GM12878 (cell line): ENCODE data around the gene PUDP. TPM values are rescaled to one million over a fixed set of nuclear protein-coding genes. Genes with fewer than 3 reads are reported as not detected.
A peak's percentile ranks its signal among the peaks of the same experiment; 100 is the strongest.

Experiments used
- ATAC-seq: fragments of 200-7000 bp; cut with Tn5 transposase; 3 replicates; pipeline ENCODE4 v1.9.1; 2020; ENCODE audit warnings: mild to moderate bottlenecking, moderate library complexity
- BruUV-seq: library from RNA; stranded (reverse); fragments of 400-500 nt; replicated peaks from 2 replicates; lab custom pipeline; 2021; lab: Mats Ljungman, UMichigan
- CTCF ChIA-PET: fragments of 300-600 bp; sonication (Branson Sonifier 250); formaldehyde crosslinking; extraction: SDS; loops from one replicate; lab custom pipeline; 2021; ENCODE audit warnings: inconsistent platforms; lab: Yijun Ruan, JAX
- POLR2A ChIA-PET: fragments of 350-600 bp; formaldehyde crosslinking; extraction: SDS; loops from one replicate; lab custom pipeline; 2021; ENCODE audit warnings: inconsistent platforms; lab: Charles Lee
- RAD21 ChIA-PET: fragments of 300-600 bp; sonication (Branson Sonifier 250); formaldehyde crosslinking; loops from one replicate; lab custom pipeline; 2023; ENCODE audit warnings: antibody characterized with exemption; ENCODE audit not compliant: unreplicated experiment; lab: Charles Lee
- SMC1A ChIA-PET: fragments of 300-600 bp; sonication (Branson Sonifier 250); formaldehyde crosslinking; loops from one replicate; lab custom pipeline; 2023; ENCODE audit not compliant: unreplicated experiment, uncharacterized antibody; lab: Charles Lee
- DNase-seq: peaks from one replicate; pipeline ENCODE4 v3.0.0-alpha.2; 2011; ENCODE audit warnings: low read depth, low spot score
- FAIRE-seq: peaks from 3 replicates; lab custom pipeline; 2011; peaks lifted over from hg19 to GRCh38; lab: Jason Lieb, UNC
- H2AFZ ChIP-seq: 2 replicates; pipeline ENCODE4 v1.6.0; 2011; ENCODE audit warnings: low read depth, low read length, control low read depth; ENCODE audit not compliant: control insufficient read depth
- H3K27ac ChIP-seq: 2 replicates; pipeline ENCODE4 v1.5.1; 2011; ENCODE audit warnings: control low read depth; ENCODE audit not compliant: control insufficient read depth, insufficient read depth
- H3K27me3 ChIP-seq, 2 experiments: replicated peaks in 1 of 2; 2 replicates each; pipeline versions ENCODE4 v1.6.0 to v1.6.1; 2011; ENCODE audit warnings: low read length in 1 of 2; ENCODE audit not compliant: control insufficient read depth in 2 of 2, insufficient read depth in 2 of 2
- H3K36me3 ChIP-seq, 2 experiments: 2 replicates each; pipeline ENCODE4 v1.5.1; 2011; ENCODE audit warnings: low read length in 1 of 2; ENCODE audit not compliant: control insufficient read depth in 2 of 2, insufficient read depth in 2 of 2
- H3K4me1 ChIP-seq: 2 replicates; pipeline ENCODE4 v1.6.1; 2011; ENCODE audit warnings: mild to moderate bottlenecking, low read length, moderate library complexity, mixed read lengths; ENCODE audit not compliant: control insufficient read depth, insufficient read depth
- H3K4me2 ChIP-seq: 2 replicates; pipeline ENCODE4 v1.6.0; 2011; ENCODE audit warnings: control low read depth; ENCODE audit not compliant: control insufficient read depth, insufficient read depth
- H3K4me3 ChIP-seq: fragments of 200-600 bp; sonication (generic); 2 replicates; pipeline ENCODE4 v1.5.1; 2016
- H3K79me2 ChIP-seq: 2 replicates; pipeline ENCODE4 v1.6.0; 2011; ENCODE audit warnings: low read length; ENCODE audit not compliant: control insufficient read depth, insufficient read depth
- H3K9ac ChIP-seq: 2 replicates; pipeline ENCODE4 v1.8.0; 2011; ENCODE audit warnings: low read length, control low read depth, mixed read lengths; ENCODE audit not compliant: control insufficient read depth, insufficient read depth
- H3K9me3 ChIP-seq: replicated peaks from 3 replicates; pipeline ENCODE4 v1.5.1; 2011; ENCODE audit warnings: mild to moderate bottlenecking, low read length; ENCODE audit not compliant: control insufficient read depth, insufficient read depth
- H4K20me1 ChIP-seq: 2 replicates; pipeline ENCODE4 v1.6.0; 2011; ENCODE audit not compliant: control insufficient read depth, insufficient read depth
- CBX3 ChIP-seq: fragments of 200-600 bp; sonication (generic); IDR thresholded peaks from 2 replicates; pipeline ENCODE4 v1.6.1; 2016; ENCODE audit warnings: low read depth, borderline replicate concordance
- CBX5 ChIP-seq: sonication (generic); IDR thresholded peaks from 2 replicates; pipeline ENCODE4 v1.6.1; 2016; ENCODE audit warnings: low read depth, moderate library complexity, mild to moderate bottlenecking, inconsistent platforms
- HSF1 ChIP-seq: fragments of 150-350 bp; IDR thresholded peaks from 2 replicates; pipeline ENCODE4 v1.6.1; 2014; ENCODE audit warnings: mild to moderate bottlenecking, low read depth, low read length
- KAT2A ChIP-seq: conservative IDR thresholded peaks from 2 replicates; pipeline ENCODE4 v1.6.1; 2011; ENCODE audit warnings: low read depth, low read length; ENCODE audit not compliant: control insufficient read depth
- KLF5 ChIP-seq: fragments of 450-650 bp; IDR thresholded peaks from 2 replicates; pipeline ENCODE4 v1.6.1; 2014; ENCODE audit warnings: mild to moderate bottlenecking; ENCODE audit not compliant: partially characterized antibody
- MLLT1 ChIP-seq: fragments of 450-650 bp; IDR thresholded peaks from 2 replicates; pipeline ENCODE4 v1.6.1; 2016; ENCODE audit warnings: mild to moderate bottlenecking
- MTA2 ChIP-seq: fragments of 450-650 bp; IDR thresholded peaks from 2 replicates; pipeline ENCODE4 v1.6.1; 2016; ENCODE audit warnings: low read depth, mild to moderate bottlenecking, moderate library complexity
- RAD21 ChIP-seq: IDR thresholded peaks from 2 replicates; pipeline ENCODE4 v1.6.1; 2011; ENCODE audit warnings: mild to moderate bottlenecking, low read depth, low read length, moderate library complexity; ENCODE audit not compliant: insufficient read depth
- RBBP5 ChIP-seq: fragments of 200-600 bp; sonication (generic); conservative IDR thresholded peaks from 2 replicates; pipeline ENCODE4 v1.6.1; 2016
- STAT1 ChIP-seq: fragments of 450-650 bp; conservative IDR thresholded peaks from 2 replicates; pipeline ENCODE4 v1.6.1; 2014; ENCODE audit warnings: antibody characterized with exemption, mild to moderate bottlenecking
- STAT3 ChIP-seq: IDR thresholded peaks from 2 replicates; pipeline ENCODE4 v1.6.1; 2011; ENCODE audit warnings: low read depth, low read length, improper control_type of control experiment
- SUPT20H ChIP-seq: IDR thresholded peaks from 2 replicates; pipeline ENCODE4 v1.6.1; 2011; ENCODE audit warnings: low read depth, mild to moderate bottlenecking, low read length, moderate library complexity, borderline replicate concordance; ENCODE audit not compliant: control insufficient read depth
- TCF12 ChIP-seq: IDR thresholded peaks from 2 replicates; pipeline ENCODE4 v1.6.1; 2011; ENCODE audit warnings: low read depth, mild to moderate bottlenecking, low read length
- TCF3 ChIP-seq: IDR thresholded peaks from 2 replicates; pipeline ENCODE4 v1.6.1; 2012; ENCODE audit warnings: low read depth, mild to moderate bottlenecking, low read length, borderline replicate concordance; ENCODE audit not compliant: insufficient read depth
- USF1 ChIP-seq: IDR thresholded peaks from 2 replicates; pipeline ENCODE4 v1.6.1; 2011; ENCODE audit warnings: borderline replicate concordance, low read depth, mild to moderate bottlenecking, moderate library complexity, mixed read lengths, low read length; ENCODE audit not compliant: insufficient read depth; ENCODE audit errors: extremely low read length
- YBX1 ChIP-seq: fragments of 450-650 bp; IDR thresholded peaks from 2 replicates; pipeline ENCODE4 v1.6.1; 2016; ENCODE audit warnings: antibody characterized with exemption
- ZBED1 ChIP-seq: IDR thresholded peaks from 2 replicates; pipeline ENCODE4 v1.6.1; 2016; ENCODE audit warnings: borderline replicate concordance
- ZNF207 ChIP-seq: fragments of 450-650 bp; IDR thresholded peaks from 2 replicates; pipeline ENCODE4 v1.6.1; 2014; ENCODE audit warnings: antibody characterized with exemption, mild to moderate bottlenecking, borderline replicate concordance
- ZNF217 ChIP-seq: fragments of 450-650 bp; IDR thresholded peaks from 2 replicates; pipeline ENCODE4 v1.6.1; 2017; ENCODE audit warnings: antibody characterized with exemption, mild to moderate bottlenecking
- ZNF274 ChIP-seq: IDR thresholded peaks from one replicate; pipeline ENCODE4 v1.8.0; 2011; ENCODE audit not compliant: insufficient read length, insufficient read depth
- WGBS: methylation state at CpG from one replicate; pipeline ENCODE4 v1.1.6; 2016; ENCODE audit warnings: low lambda C conversion rate; ENCODE audit not compliant: insufficient replicate concordance, insufficient coverage; ENCODE audit errors: missing lambda C conversion rate; 5-methylcytosine and 5-hydroxymethylcytosine counted together
- in situ Hi-C: fragments of 300-500 bp; cut with MboI; formaldehyde crosslinking; loops from 9 replicates; pipeline ENCODE4 v1.14.3; 2018; ENCODE audit warnings: mixed read lengths
- intact Hi-C: fragments of 100-400 bp; cut with micrococcal nuclease; formaldehyde crosslinking; loops from one replicate; pipeline ENCODE4 v1.14.2; 2022; ENCODE audit not compliant: unreplicated experiment
- polyA plus RNA-seq, 11 experiments: library from polyadenylated mRNA; depleted of rRNA in 4 of 11; unstranded in 6 of 11; stranded (reverse) in 5 of 11; fragments of >200 nt; fragmentation: Nextera tagmentation in 4 of 11; fragmentation: Illumina TruSeq in 1 of 11; extraction: Ambion mirVana in 4 of 11; extraction: Trizol in 1 of 11; gene quantifications; 1 replicate in 1 of 11; 2 replicates in 10 of 11; pipeline versions ENCODE4 v1.2.1 to v1.2.3, GENCODE V29; 2011 to 2016; ENCODE audit warnings: inconsistent platforms in 2 of 11, missing spikeins in 2 of 11, low read depth in 1 of 11
- total RNA-seq, 4 experiments: library from RNA; depleted of rRNA in 3 of 4; stranded (reverse); fragments of >200 nt in 3 of 4; fragmentation: Illumina TruSeq in 1 of 4; extraction: Trizol in 1 of 4; gene quantifications; 2 replicates each; pipeline versions ENCODE4 v1.2.1 to v1.2.3, GENCODE V29; 2013 to 2021

The PUDP gene
- total and polyA plus RNA-seq, 10 of the 15 experiments (the other 5 are each of a cell fraction or from before 2014, with no cell fraction given) = 30.8 to 83.5 (median 61.7) TPM

- TF ChIP-seq MLLT1 = no peak
- no peak for TF ChIP-seq KLF5
- TF ChIP-seq STAT1 = no peak
- 0 out of 2 replicates have a peak, but pooled peaks have one; percentile 53 for TF ChIP-seq CBX5
- TF ChIP-seq KAT2A = no peak
- no peak for TF ChIP-seq TCF12
- TF ChIP-seq TCF3 = no peak
- peak; percentile 66 for TF ChIP-seq RAD21
Measured at GRCh38 chrX:7132335-7133049, 15.5 kb downstream of the PUDP start (continued).

GRCh38 chrX:7131621-7132020 lies 16.3 kb downstream of the PUDP start:
- peaks cover 12% of the 10 kb centered on the region for H3K4me1 ChIP-seq
- no peak for TF ChIP-seq ZNF217
- TF ChIP-seq MTA2 = no peak
- no peak for TF ChIP-seq STAT3
- TF ChIP-seq HSF1 = no peak
- no peak for TF ChIP-seq RBBP5
- no peak for TF ChIP-seq USF1
- no peak for TF ChIP-seq CBX3
- TF ChIP-seq ZBED1 = no peak
- no peak for TF ChIP-seq SUPT20H
- TF ChIP-seq YBX1 = no peak
- no peak for TF ChIP-seq TCF3
- TF ChIP-seq ZNF207 = no peak
- no peak for TF ChIP-seq ZNF274
- POLR2A ChIA-PET = interaction anchor here (1.0 kb wide), 1 partner anchor 10 kb away, joined by 3 read pairs; no protein-coding TSS in a partner anchor
- peaks cover 15% of the 10 kb centered on the region for H3K79me2 ChIP-seq
- H3K27ac ChIP-seq = no peak overlapping the region
- H3K9ac ChIP-seq = no peak overlapping the region
- no peak for FAIRE-seq
- no peak overlapping the region for H2AFZ ChIP-seq
- intact Hi-C loops = loop anchor here (1.0 to 2.0 kb wide), 2 partner anchors 17 to 455 kb away; no protein-coding TSS in a partner anchor
- H4K20me1 ChIP-seq = no peaks in the 10 kb centered on the region
- in situ Hi-C loops = loop anchor here (5.0 kb wide), 1 partner anchor 796 kb away; the partner anchor contains the start of gene PNPLA4
- no peak for DNase-seq
- no peaks in the 10 kb centered on the region; a peak in 2 of 4 replicates for H3K36me3 ChIP-seq
- WGBS = 96% methylated on average over 13 of the region's 13 CpGs
- ATAC-seq = no peak
- SMC1A ChIA-PET = interaction anchor here (0.7 to 2.9 kb wide), 3 partner anchors 10 to 16 kb away, joined by 3 to 13 read pairs (median 6); no protein-coding TSS in a partner anchor
- no TSS peak for BruUV-seq
- CTCF ChIA-PET = interaction anchor here (0.9 to 3.7 kb wide), 7 partner anchors 8 to 793 kb away, joined by 3 to 24 read pairs (median 9); partner anchors contain the start of genes PUDP and STS
- H3K9me3 ChIP-seq = no peaks in the 10 kb centered on the region; the same call in 2 of the 3 replicates
- RAD21 ChIA-PET = interaction anchor here (5.2 kb wide), 1 partner anchor 16 kb away, joined by 31 read pairs; the partner anchor contains the start of genes PUDP and STS
- H3K27me3 ChIP-seq = no peaks in the 10 kb centered on the region
- H3K4me2 ChIP-seq = no peak overlapping the region
- no peak overlapping the region for H3K4me3 ChIP-seq
